Measurements from ENCODE around the gene ENTHD1.
"Not testable (repeated sequence)": the region's sequence is repeated elsewhere in the genome, so short reads cannot be mapped to it uniquely, and the experiment has no call there.

Gene ENTHD1

DNA sequence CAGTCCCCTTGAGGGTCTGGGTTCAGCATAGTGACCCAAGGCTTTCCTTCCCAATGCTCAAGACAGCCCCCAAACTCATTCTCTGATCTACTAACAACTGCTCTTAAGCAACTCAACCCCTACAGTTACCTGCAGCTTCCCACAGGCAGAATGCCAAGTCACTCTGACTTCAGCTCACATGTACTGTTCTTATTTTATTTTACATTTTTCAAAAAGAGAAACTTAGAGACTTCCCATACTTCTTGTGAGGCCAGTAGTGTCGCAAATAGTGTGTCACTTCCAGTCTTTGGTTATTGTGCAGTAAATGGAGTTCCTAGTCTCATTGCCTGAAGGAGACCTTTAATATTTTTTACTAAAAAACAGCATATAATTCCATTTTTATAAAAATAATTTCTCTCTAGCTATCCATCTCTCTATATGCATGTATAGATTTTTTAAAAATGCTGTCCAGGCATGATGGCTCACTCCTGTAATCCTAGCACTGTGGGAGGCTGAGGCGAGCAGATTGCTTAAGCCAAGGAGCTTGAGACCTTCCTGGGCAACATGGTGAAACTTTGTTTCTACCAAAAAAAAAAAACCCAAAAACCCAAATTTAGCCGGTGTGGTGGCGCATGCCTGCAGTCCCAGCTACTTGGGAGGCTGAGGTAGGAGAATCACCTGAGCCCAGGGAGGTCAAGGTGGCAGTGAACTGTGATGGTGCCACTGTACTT lies 41.8 kb downstream of the ENTHD1 start:
- DNase-seq (ENCODE audit: low spot score) = no peak

GRCh38 chr22:39847477-39847876 lies 46.1 kb downstream of the ENTHD1 start:
- DNase-seq (ENCODE audit: low spot score) = no peak

GRCh38 chr22:39846539-39846938 lies 47.0 kb downstream of the ENTHD1 start:
- DNase-seq (ENCODE audit: low spot score) = not testable (repeated sequence)

GRCh38 chr22:39845529-39845928 lies 48.0 kb downstream of the ENTHD1 start:
- DNase-seq (ENCODE audit: low spot score) = no peak

GRCh38 chr22:39839917-39840510 lies 53.5 kb downstream of the ENTHD1 start:
- no peak for DNase-seq (ENCODE audit: low spot score)

GRCh38 chr22:39839204-39839603 lies 54.4 kb downstream of the ENTHD1 start:
- no peak for DNase-seq (ENCODE audit: low spot score)

DNA sequence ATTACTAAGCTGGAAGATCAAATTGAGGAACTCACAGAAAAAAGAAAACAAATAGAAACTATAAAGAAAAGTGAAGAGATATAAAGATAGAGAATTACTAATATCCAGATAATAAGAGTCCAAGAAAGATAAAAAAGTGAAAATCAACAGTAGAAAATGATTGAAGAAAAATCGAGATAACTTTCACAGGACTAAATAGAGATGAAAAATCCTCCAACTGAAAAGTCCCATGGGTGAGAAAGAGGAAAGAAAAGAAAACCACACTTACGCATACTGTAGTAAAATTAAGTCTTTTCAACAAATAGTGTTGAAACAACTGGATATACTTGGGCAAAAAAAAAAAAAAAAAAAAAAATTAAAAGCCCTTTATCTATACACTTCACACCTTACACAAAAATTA lies 60.0 kb downstream of the ENTHD1 start:
- DNase-seq (ENCODE audit: low spot score) = no peak

DNA sequence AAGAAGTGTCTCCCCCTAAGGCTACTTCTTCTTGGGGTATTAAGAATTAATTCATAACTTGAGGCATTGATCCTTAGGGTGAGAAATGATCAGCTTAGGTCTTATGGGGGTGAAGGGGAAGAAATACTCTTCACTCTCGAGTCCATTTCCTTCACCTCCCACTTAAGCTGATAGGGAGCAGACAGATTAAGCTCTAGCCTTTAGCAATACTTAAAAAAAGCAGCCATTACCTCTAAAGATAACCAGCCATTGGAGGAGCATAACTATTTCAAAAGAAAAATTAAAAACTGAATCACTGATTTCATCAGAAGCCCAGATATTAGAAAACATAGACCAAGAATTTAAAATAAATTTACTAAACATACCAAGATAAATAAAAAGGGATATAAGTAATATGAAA lies 60.5 kb downstream of the ENTHD1 start:
- DNase-seq (ENCODE audit: low spot score) = no peak

DNA sequence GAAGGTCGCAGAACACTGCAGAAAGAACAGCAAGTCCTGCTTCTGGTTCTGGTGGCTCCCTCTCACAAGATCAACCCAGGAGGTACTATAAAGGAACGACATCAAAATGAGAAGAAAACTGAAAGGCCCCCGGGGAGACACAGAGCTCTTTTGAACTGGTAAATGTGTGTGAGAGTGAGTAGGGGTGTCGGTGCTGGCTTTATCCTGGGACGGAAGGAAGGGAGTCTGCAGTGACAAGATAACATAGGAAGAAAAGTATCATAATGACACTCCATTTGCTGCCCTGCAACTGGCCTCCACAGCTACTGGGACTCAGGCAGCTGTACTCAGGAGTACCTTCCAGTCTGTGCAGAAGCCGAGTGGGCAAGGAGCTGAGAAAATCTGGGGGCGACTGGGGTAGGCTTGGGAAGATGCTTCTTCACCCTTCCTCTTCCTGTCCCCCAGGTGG lies 60.9 kb downstream of the ENTHD1 start:
- DNase-seq (ENCODE audit: low spot score) = no peak

DNA sequence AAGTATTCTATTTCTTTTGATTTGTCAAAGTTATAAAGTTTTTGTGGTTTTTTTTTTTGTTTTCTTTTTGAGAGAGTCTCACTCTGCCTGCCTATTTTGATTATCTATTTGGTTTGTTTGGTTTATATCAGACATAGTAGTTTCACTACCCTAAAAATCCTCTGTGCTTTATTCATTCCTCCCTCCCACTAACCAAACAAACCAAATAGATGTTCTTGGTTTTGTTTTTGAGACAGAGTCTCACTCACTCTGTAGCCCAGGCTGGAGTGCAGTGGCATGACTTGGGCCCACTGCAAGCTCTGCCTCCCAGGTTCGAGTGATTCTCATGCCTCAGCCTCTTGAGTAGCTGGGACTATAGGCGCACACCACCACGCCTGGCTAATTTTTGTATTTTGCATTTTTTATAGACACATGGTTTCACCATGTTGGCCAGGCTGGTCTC lies 67.9 kb downstream of the ENTHD1 start:
- no peak for DNase-seq (ENCODE audit: low spot score)

GRCh38 chr22:39821008-39821407 lies 72.6 kb downstream of the ENTHD1 start:
- DNase-seq (ENCODE audit: low spot score) = no peak

- peak; percentile 57 for DNase-seq (ENCODE audit: low spot score)
Observed at GRCh38 chr22:39820256-39820655, 73.3 kb downstream of the ENTHD1 start.

GRCh38 chr22:39819429-39819828 lies 74.1 kb downstream of the ENTHD1 start:
- DNase-seq (ENCODE audit: low spot score) = no peak

DNA sequence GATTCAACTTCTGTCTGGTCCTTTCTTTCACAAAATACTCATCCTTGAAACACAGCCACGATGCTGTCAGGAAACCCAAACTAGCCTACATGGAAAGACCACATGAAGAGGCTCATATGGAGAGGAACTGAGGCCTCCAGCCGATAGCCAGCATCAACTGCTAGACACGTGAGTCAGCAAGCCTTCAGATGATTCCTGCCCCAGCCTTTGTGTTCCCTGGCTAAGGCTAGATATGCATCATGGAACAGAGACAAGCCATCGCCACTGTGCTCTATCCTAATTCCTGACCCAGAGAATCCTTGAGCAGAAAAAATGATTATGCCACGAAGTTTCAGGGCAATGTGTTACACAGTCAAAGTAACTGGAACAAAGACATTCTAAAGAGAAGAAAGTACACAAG lies 75.5 kb downstream of the ENTHD1 start:
- DNase-seq (ENCODE audit: low spot score) = peak; percentile 1

GRCh38 chr22:39815932-39816331 lies 77.6 kb downstream of the ENTHD1 start:
- DNase-seq (ENCODE audit: low spot score) = no peak

- DNase-seq (ENCODE audit: low spot score) = peak; percentile 7
Observed at GRCh38 chr22:39814899-39815298, 78.7 kb downstream of the ENTHD1 start.

- DNase-seq (ENCODE audit: low spot score) = no peak
Observed at GRCh38 chr22:39809772-39810557, 83.6 kb downstream of the ENTHD1 start.

- DNase-seq (ENCODE audit: low spot score) = no peak
Observed at GRCh38 chr22:39808081-39808480, 85.5 kb downstream of the ENTHD1 start.

DNA sequence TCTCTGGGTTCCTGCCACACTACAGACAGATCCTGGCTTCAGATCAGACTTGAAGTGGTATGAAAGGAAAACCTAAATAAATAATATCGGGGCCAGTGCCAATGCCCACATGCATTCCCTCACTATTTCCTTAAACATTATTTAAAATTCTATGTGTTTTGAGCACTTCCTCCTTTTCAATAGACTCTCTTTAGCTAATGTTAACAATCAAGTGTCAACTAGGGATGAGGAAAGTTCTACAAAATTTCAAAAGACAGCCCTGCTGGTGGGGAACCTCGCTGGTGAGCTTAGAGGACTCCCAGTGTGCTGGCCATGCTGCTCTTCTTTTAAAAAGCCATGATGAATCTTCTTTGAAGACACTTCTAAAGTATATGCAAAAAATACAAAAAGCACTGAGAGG lies 87.5 kb downstream of the ENTHD1 start:
- DNase-seq (ENCODE audit: low spot score) = no peak

DNA sequence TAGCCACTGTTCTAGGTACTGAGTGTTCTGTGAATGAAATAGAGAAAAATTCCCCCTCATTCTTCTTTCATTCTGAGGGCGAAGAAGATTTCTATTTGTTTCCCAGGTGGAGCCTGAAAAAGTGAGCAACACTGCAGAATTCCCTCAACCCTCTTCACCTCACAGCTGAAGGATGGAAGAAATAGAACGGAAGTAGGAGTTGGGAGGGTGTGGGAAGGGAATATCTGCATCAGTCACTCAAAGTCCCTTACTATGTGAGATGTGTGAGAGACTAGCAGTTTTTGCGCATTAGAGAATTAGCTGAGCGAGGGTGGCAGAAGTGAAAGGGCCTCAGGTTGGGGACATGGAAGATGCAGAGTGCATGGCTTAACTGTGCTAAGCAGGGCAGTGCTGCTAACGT lies 88.4 kb downstream of the ENTHD1 start:
- no peak for DNase-seq (ENCODE audit: low spot score)

- no peak for DNase-seq (ENCODE audit: low spot score)
Observed at GRCh38 chr22:39802682-39803081, 90.9 kb downstream of the ENTHD1 start.

DNA sequence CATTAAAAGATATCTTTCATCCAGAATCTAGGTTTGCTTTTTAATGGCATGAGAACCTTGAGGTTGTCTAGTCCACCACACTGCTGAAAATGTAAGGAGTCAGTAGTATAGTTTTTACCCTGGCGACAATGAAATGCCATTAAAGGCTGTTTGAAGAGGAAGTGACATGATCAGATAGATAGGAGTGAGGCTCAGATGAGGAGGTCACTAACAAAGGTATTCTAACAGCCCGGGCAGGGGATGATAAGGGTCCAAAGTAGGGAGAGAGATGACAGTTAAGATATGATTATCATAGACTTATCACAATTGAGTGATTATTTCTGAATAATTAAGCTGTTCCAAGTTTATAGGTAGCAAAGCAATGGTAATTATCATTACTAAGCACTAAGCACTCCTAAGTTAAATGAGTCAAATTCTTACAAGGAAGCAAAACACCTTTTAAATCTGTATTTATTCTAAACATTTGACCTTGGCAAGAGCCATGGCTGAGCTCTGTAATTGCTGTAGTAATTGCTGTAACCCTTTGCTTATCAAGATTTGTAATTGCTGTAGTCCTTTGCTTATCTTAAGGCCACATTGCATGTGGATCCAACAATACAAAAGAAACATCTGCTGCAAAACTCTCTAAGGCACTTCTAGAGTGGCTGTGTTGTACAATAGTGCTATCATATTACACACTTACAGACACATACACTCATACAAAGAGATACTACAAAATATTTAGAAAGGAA lies 92.6 kb downstream of the ENTHD1 start:
- DNase-seq (ENCODE audit: low spot score) = no peak
